Keratinocyte (primary cell): ENCODE measurements around the gene FHIT. TPM values are rescaled to one million over a fixed set of nuclear protein-coding genes. Genes with fewer than 3 reads are reported as not detected.

Source experiments
- DNase-seq: peaks from one replicate; pipeline ENCODE4 v3.0.0-alpha.2; 2011; ENCODE audit warnings: low read depth, missing footprints, low spot score
- FAIRE-seq: peaks from 2 replicates; lab custom pipeline; 2011; peaks lifted over from hg19 to GRCh38; lab: Jason Lieb, UNC
- H2AFZ ChIP-seq: 2 replicates; pipeline ENCODE4 v1.6.0; 2012; ENCODE audit warnings: low read length, control low read depth, inconsistent platforms; ENCODE audit not compliant: control insufficient read depth
- H3K27ac ChIP-seq: 2 replicates; pipeline ENCODE4 v1.5.1; 2011; ENCODE audit warnings: low read length; ENCODE audit not compliant: control insufficient read depth, insufficient read depth
- H3K27me3 ChIP-seq: 3 replicates; pipeline ENCODE4 v1.6.0; 2011; ENCODE audit warnings: low read length; ENCODE audit not compliant: control insufficient read depth, insufficient read depth; ENCODE audit errors: extremely low read depth
- H3K36me3 ChIP-seq, 2 experiments: 2 replicates in 1 of 2; 3 replicates in 1 of 2; pipeline ENCODE4 v1.5.1; 2011; ENCODE audit warnings: low read length in 2 of 2, mild to moderate bottlenecking in 1 of 2; ENCODE audit not compliant: control insufficient read depth in 2 of 2, insufficient read depth in 2 of 2; ENCODE audit errors: extremely low read depth in 1 of 2
- H3K4me1 ChIP-seq: 3 replicates; pipeline ENCODE4 v1.5.1; 2011; ENCODE audit warnings: low read length; ENCODE audit not compliant: control insufficient read depth, insufficient read depth; ENCODE audit errors: extremely low read depth
- H3K4me2 ChIP-seq: 3 replicates; pipeline ENCODE4 v1.6.0; 2011; ENCODE audit warnings: low read depth, low read length; ENCODE audit not compliant: control insufficient read depth, insufficient read depth; ENCODE audit errors: extremely low read depth
- H3K4me3 ChIP-seq, 3 experiments: fragments of 200-600 bp in 1 of 3; sonication (generic) in 1 of 3; 2 replicates in 2 of 3; 3 replicates in 1 of 3; pipeline ENCODE4 v1.5.1; 2011 to 2016; ENCODE audit warnings: low read length in 3 of 3, mild to moderate bottlenecking in 3 of 3, control low read depth in 2 of 3, inconsistent platforms in 1 of 3, low read depth in 1 of 3, mixed read lengths in 1 of 3, mixed run types in 1 of 3, moderate library complexity in 1 of 3; ENCODE audit not compliant: control insufficient read depth in 2 of 3, insufficient read depth in 2 of 3; ENCODE audit errors: extremely low read depth in 1 of 3
- H3K79me2 ChIP-seq: 2 replicates; pipeline ENCODE4 v1.6.0; 2012; ENCODE audit warnings: low read length; ENCODE audit not compliant: control insufficient read depth, insufficient read depth
- H3K9ac ChIP-seq: 3 replicates; pipeline ENCODE4 v1.6.0; 2011; ENCODE audit warnings: low read length; ENCODE audit not compliant: control insufficient read depth, insufficient read depth; ENCODE audit errors: extremely low read depth
- H3K9me1 ChIP-seq: 3 replicates; pipeline ENCODE4 v1.6.0; 2011; ENCODE audit warnings: low read length; ENCODE audit not compliant: control insufficient read depth, insufficient read depth; ENCODE audit errors: extremely low read depth
- H3K9me3 ChIP-seq: 2 replicates; pipeline ENCODE4 v1.5.1; 2012; ENCODE audit warnings: low read depth, low read length; ENCODE audit not compliant: control insufficient read depth
- H4K20me1 ChIP-seq: 3 replicates; pipeline ENCODE4 v1.6.0; 2011; ENCODE audit warnings: low read length; ENCODE audit not compliant: control insufficient read depth, insufficient read depth; ENCODE audit errors: extremely low read depth
- CTCF ChIP-seq, 3 experiments: IDR thresholded peaks in 1 of 3; conservative IDR thresholded peaks in 1 of 3; optimal IDR thresholded peaks in 1 of 3; 2 replicates in 2 of 3; 3 replicates in 1 of 3; pipeline versions ENCODE3 to v1.5.1; 2011; ENCODE audit warnings: low read length in 3 of 3, mild to moderate bottlenecking in 3 of 3, moderate library complexity in 2 of 3, control low read depth in 1 of 3, inconsistent platforms in 1 of 3; ENCODE audit not compliant: insufficient read depth in 2 of 3; ENCODE audit errors: extremely low read depth in 1 of 3
- EZH2 ChIP-seq: IDR thresholded peaks from one replicate; pipeline ENCODE4 v1.6.1; 2012; ENCODE audit warnings: inconsistent platforms, mild to moderate bottlenecking, low read length, moderate library complexity
- dilution Hi-C: fragments of 300-500 bp; cut with MboI; formaldehyde crosslinking; loops from one replicate; pipeline ENCODE4 v1.7.0; 2020; ENCODE audit warnings: low sequenced_read_pairs; ENCODE audit not compliant: extremely low pct_ligation_motif_present
- polyA plus RNA-seq, 5 experiments: library from polyadenylated mRNA; depleted of rRNA in 3 of 5; stranded (reverse) in 3 of 5; stranded (forward) in 1 of 5; unstranded in 1 of 5; fragments of >200 nt; gene quantifications; 1 replicate in 1 of 5; 2 replicates in 3 of 5; 3 replicates in 1 of 5; pipeline versions ENCODE4 v1.2.1 to v1.2.3, GENCODE V29; 2011 to 2012; ENCODE audit warnings: missing spikeins in 2 of 5, low read depth in 1 of 5, low replicate concordance in 1 of 5

Gene FHIT
- polyA plus RNA-seq, 1 donor (not counting 4 experiments of a cell fraction or from before 2014, with no cell fraction given), result 2.2 TPM

GRCh38 chr3:61223451-61223850 is 27.8 kb downstream of the FHIT start:
- no peak for DNase-seq
- no peaks in the 10 kb centered on the region for H3K27me3 ChIP-seq
- no peak overlapping the region for H2AFZ ChIP-seq

DNA sequence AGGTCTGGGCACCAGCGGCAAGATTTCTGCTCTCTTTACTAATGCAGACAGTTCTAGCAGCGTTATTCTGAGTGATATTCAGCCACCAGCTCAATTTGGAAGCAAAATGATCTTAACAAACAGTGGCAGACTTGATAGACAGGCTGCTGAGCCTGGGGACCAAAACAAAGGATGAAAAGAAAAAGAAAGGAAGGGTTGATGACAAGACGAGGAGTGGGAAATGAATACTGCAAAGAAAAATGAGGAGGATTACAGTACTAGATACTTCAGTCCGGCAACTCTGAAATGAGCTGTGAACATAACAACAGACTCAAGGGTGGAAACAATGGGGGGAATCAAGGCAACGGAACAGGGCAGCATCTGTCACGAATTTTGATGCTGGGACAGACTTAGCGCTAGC is 28.8 kb downstream of the FHIT start:
- Histone ChIP-seq H3K27ac (no peak overlapping the region), H3K4me3 (no peak overlapping the region), H3K9me1 (no peaks in the 10 kb centered on the region), H3K9me3 (no peaks in the 10 kb centered on the region), H3K27me3 (no peaks in the 10 kb centered on the region), H4K20me1 (no peaks in the 10 kb centered on the region), H3K9ac (no peak overlapping the region), H3K4me2 (no peak overlapping the region), H3K36me3 (no peaks in the 10 kb centered on the region), H3K79me2 (no peaks in the 10 kb centered on the region), H2AFZ (no peak overlapping the region), H3K4me1 (no peaks in the 10 kb centered on the region)
- TF ChIP-seq EZH2 (no peak), CTCF (optimal IDR thresholded peaks at IDR 0.05 in 1 of 3, IDR thresholded peaks at IDR 0.05 in 1 of 3, conservative IDR thresholded peaks at IDR 0.05 in 1 of 3; ENCODE audit: extremely low read depth in 1 of 3, insufficient read depth in 2 of 3, low read length in 3 of 3) (no peak)
- no peak for FAIRE-seq
- no peak for DNase-seq
- dilution Hi-C loops, result no loop called here

More at GRCh38 chr3:61223451-61223850, 27.8 kb downstream of the FHIT start:
- dilution Hi-C loops, result no loop called here
- Histone ChIP-seq H3K27ac (no peak overlapping the region), H3K9me1 (no peaks in the 10 kb centered on the region), H3K79me2 (no peaks in the 10 kb centered on the region), H4K20me1 (no peaks in the 10 kb centered on the region), H3K9me3 (no peaks in the 10 kb centered on the region), H3K4me2 (no peak overlapping the region), H3K9ac (no peak overlapping the region), H3K4me1 (no peaks in the 10 kb centered on the region), H3K4me3 (no peak overlapping the region), H3K36me3 (no peaks in the 10 kb centered on the region)
- TF ChIP-seq CTCF (optimal IDR thresholded peaks at IDR 0.05 in 1 of 3, IDR thresholded peaks at IDR 0.05 in 1 of 3, conservative IDR thresholded peaks at IDR 0.05 in 1 of 3; ENCODE audit: extremely low read depth in 1 of 3, insufficient read depth in 2 of 3, low read length in 3 of 3), result no peak
- no peak for TF ChIP-seq EZH2
- no peak for FAIRE-seq
